ENCODE results near the gene JPH2.

DNA sequence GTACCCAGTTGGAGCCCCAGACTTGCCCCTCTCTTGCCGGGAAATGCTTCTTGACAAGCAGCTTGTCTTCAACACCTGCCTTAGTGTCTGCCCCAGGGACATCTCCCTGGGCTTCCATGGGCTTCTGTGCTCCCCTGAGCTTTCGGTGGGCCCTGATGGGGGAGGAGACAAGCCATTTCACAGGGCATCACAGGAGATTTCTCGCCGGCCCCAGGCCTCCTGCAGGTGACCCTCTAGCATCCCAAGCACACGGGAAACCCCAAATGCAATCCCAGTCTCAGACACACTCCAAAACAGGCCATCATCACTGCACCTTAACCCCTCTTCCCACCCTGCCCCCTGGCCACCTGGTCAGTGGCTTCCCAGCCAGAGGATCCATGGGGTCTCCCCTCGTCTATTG is 74.5 kb downstream of the JPH2 start:
- TF ChIP-seq CTCF (IDR thresholded peaks at IDR 0.05; ENCODE audit: low read length) = no peak
- no peak for TF ChIP-seq EZH2 (optimal IDR thresholded peaks at IDR 0.05; ENCODE audit: low read depth, low read length)
- TF ChIP-seq EZH2phosphoT487 (IDR thresholded peaks at IDR 0.05; ENCODE audit: low read length) = no peak
